PC-9 (cell line): Measurements from ENCODE around the gene PAX9. TPM values are rescaled to one million over a fixed set of nuclear protein-coding genes. Genes with fewer than 3 reads are reported as not detected.

ENCODE experiments used
- BruUV-seq: library from RNA; stranded (reverse); fragments of 400-500 nt; replicated peaks from 2 replicates; lab custom pipeline; 2021; lab: Mats Ljungman, UMichigan
- CTCF ChIA-PET: fragments of 300-600 bp; sonication (Branson Sonifier 250); formaldehyde crosslinking; loops from one replicate; lab custom pipeline; 2022; ENCODE audit warnings: antibody characterized with exemption; lab: Charles Lee
- POLR2A ChIA-PET: fragments of 300-600 bp; sonication (Branson Sonifier 250); formaldehyde crosslinking; loops from one replicate; lab custom pipeline; 2022; ENCODE audit warnings: antibody characterized with exemption; ENCODE audit not compliant: unreplicated experiment; lab: Charles Lee
- DNase-seq, 2 experiments: peaks; one replicate each; pipeline versions ENCODE4 v3.0.0 to v3.0.0-alpha.2; 2015 to 2022; ENCODE audit warnings: mixed read lengths in 1 of 2
- H2AFZ ChIP-seq: fragments of 200-600 bp; sonication (generic); 2 replicates; pipeline ENCODE4 v1.8.1; 2017; ENCODE audit warnings: antibody characterized with exemption
- H3F3A ChIP-seq: fragments of 200-600 bp; sonication (generic); 2 replicates; pipeline ENCODE4 v1.8.1; 2017; ENCODE audit warnings: antibody characterized with exemption, mild to moderate bottlenecking, low read depth; ENCODE audit not compliant: insufficient read depth
- H3K27ac ChIP-seq: fragments of 200-600 bp; sonication (generic); 2 replicates; pipeline ENCODE4 v1.6.1; 2016; ENCODE audit warnings: mixed run types
- H3K27me3 ChIP-seq: fragments of 200-600 bp; sonication (generic); 2 replicates; pipeline ENCODE4 v1.6.1; 2016; ENCODE audit warnings: low read depth, mixed run types; ENCODE audit not compliant: insufficient read depth
- H3K36me3 ChIP-seq: fragments of 200-600 bp; sonication (generic); 2 replicates; pipeline ENCODE4 v1.6.1; 2016; ENCODE audit warnings: low read depth, mixed run types
- H3K4me1 ChIP-seq: fragments of 200-600 bp; sonication (generic); replicated peaks from 2 replicates; pipeline ENCODE4 v1.6.1; 2016; ENCODE audit warnings: mixed run types; ENCODE audit not compliant: insufficient read depth
- H3K4me2 ChIP-seq: fragments of 200-600 bp; sonication (generic); 2 replicates; pipeline ENCODE4 v1.6.1; 2017; ENCODE audit warnings: mixed run types
- H3K4me3 ChIP-seq: fragments of 200-600 bp; sonication (generic); 2 replicates; pipeline ENCODE4 v1.6.1; 2016; ENCODE audit warnings: mixed run types
- H3K79me2 ChIP-seq: fragments of 200-600 bp; sonication (generic); 2 replicates; pipeline ENCODE4 v1.6.1; 2017; ENCODE audit warnings: low read depth, mixed run types
- H3K9me2 ChIP-seq: fragments of 200-600 bp; sonication (generic); 2 replicates; pipeline ENCODE4 v1.8.1; 2017; ENCODE audit warnings: mild to moderate bottlenecking; ENCODE audit not compliant: insufficient read depth
- H3K9me3 ChIP-seq: fragments of 200-600 bp; sonication (generic); 2 replicates; pipeline ENCODE4 v1.8.1; 2016; ENCODE audit warnings: low read depth; ENCODE audit not compliant: insufficient read depth
- H4K20me1 ChIP-seq: fragments of 200-600 bp; sonication (generic); 2 replicates; pipeline ENCODE4 v1.8.1; 2017; ENCODE audit not compliant: insufficient read depth
- CTCF ChIP-seq: fragments of 200-600 bp; sonication (generic); conservative IDR thresholded peaks from 2 replicates; pipeline ENCODE4 v1.6.1; 2017; ENCODE audit warnings: mixed run types, antibody characterized with exemption, mild to moderate bottlenecking, moderate library complexity
- EZH2 ChIP-seq: fragments of 200-600 bp; sonication (generic); IDR thresholded peaks from 2 replicates; pipeline ENCODE4 v1.8.0; 2017; ENCODE audit warnings: antibody characterized with exemption, low read depth
- intact Hi-C: fragments of 100-400 bp; cut with micrococcal nuclease; formaldehyde crosslinking; loops from one replicate; pipeline ENCODE4 v1.10.0; 2022; ENCODE audit not compliant: unreplicated experiment
- total RNA-seq: library from RNA; stranded (reverse); gene quantifications from 2 replicates; pipeline ENCODE4 v1.2.3, GENCODE V29; 2021

Gene PAX9
- total RNA-seq, 1 experiment from 2014 or later, result 7.6 TPM

GRCh38 chr14:36659010-36659821, 2.4 kb upstream of the PAX9 start:
- no peak overlapping the region for H2AFZ ChIP-seq
- no peaks in the 10 kb centered on the region for H4K20me1 ChIP-seq
- POLR2A ChIA-PET, result no interaction called here
- no peak overlapping the region for H3K4me2 ChIP-seq
- H3K27ac ChIP-seq, result no peak overlapping the region
- H3K9me2 ChIP-seq, result no peaks in the 10 kb centered on the region
- TF ChIP-seq EZH2, result no peak
- TF ChIP-seq CTCF, result no peak
- BruUV-seq, result no TSS peak
- H3K79me2 ChIP-seq, result no peaks in the 10 kb centered on the region
- no peaks in the 10 kb centered on the region for H3K36me3 ChIP-seq
- H3K9me3 ChIP-seq, result no peaks in the 10 kb centered on the region
- no peaks in the 10 kb centered on the region for H3K4me1 ChIP-seq
- no peaks in the 10 kb centered on the region for H3K27me3 ChIP-seq
- H3K4me3 ChIP-seq, result no peak overlapping the region
- CTCF ChIA-PET, result interaction anchor here (0.6 kb wide), 1 partner anchor 131 kb away, joined by 3 read pairs; no protein-coding TSS in a partner anchor
- H3F3A ChIP-seq, result no peaks in the 10 kb centered on the region
- no peak for DNase-seq
- intact Hi-C loops, result no loop called here

- Histone ChIP-seq H3K9me3 (no peaks in the 10 kb centered on the region), H3F3A (no peaks in the 10 kb centered on the region), H3K36me3 (no peaks in the 10 kb centered on the region), H3K4me1 (no peaks in the 10 kb centered on the region), H4K20me1 (no peaks in the 10 kb centered on the region), H3K9me2 (no peaks in the 10 kb centered on the region), H2AFZ (no peak overlapping the region), H3K4me2 (no peak overlapping the region), H3K4me3 (no peak overlapping the region), H3K27me3 (no peaks in the 10 kb centered on the region), H3K79me2 (no peaks in the 10 kb centered on the region), H3K27ac (no peak overlapping the region)
- no peak for TF ChIP-seq EZH2
- TF ChIP-seq CTCF, result no peak
- BruUV-seq, result no TSS peak
- ChIA-PET CTCF (interaction anchor here (0.6 kb wide), 1 partner anchor 130 kb away, joined by 3 read pairs; no protein-coding TSS in a partner anchor), POLR2A (no interaction called here)
- DNase-seq, result no peak
- intact Hi-C loops, result loop anchor here (2.0 to 5.0 kb wide), 3 partner anchors 107 to 457 kb away; no protein-coding TSS in a partner anchor
Observed at GRCh38 chr14:36659822-36660735, 1.6 kb upstream of the PAX9 start.
